Mesothelial cell of epicardium (in vitro differentiated cells): Measurements from ENCODE around the gene UBE2J2. TPM values are rescaled to one million over a fixed set of nuclear protein-coding genes. Genes with fewer than 3 reads are reported as not detected.

Experiments used
- DNase-seq, 2 experiments: peaks; one replicate each; pipeline ENCODE4 v3.0.0; 2021; ENCODE audit warnings: low spot score in 2 of 2; ENCODE audit not compliant: unreplicated experiment in 2 of 2
- H3K27ac Mint-ChIP-seq: 2 replicates; pipeline ENCODE4 v1.8.0; 2021; ENCODE audit warnings: mixed read lengths
- H3K27me3 Mint-ChIP-seq: 2 replicates; pipeline ENCODE4 v1.8.0; 2021; ENCODE audit warnings: low read depth, mixed read lengths
- H3K36me3 Mint-ChIP-seq: 2 replicates; pipeline ENCODE4 v1.8.0; 2021; ENCODE audit warnings: mixed read lengths
- H3K4me1 Mint-ChIP-seq: 2 replicates; pipeline ENCODE4 v1.8.0; 2021; ENCODE audit warnings: mixed read lengths
- H3K4me3 Mint-ChIP-seq: 2 replicates; pipeline ENCODE4 v1.8.0; 2021; ENCODE audit warnings: mild to moderate bottlenecking, moderate library complexity, mixed read lengths
- H3K9me3 Mint-ChIP-seq: 2 replicates; pipeline ENCODE4 v1.8.0; 2021; ENCODE audit warnings: mixed read lengths
- total RNA-seq: library from RNA; stranded (reverse); gene quantifications from 3 replicates; pipeline ENCODE4 v1.2.1, GENCODE V29; 2021
- TF ChIP-seq, protein P1 (sequence below): fragments of 200-600 bp; sonication (generic); IDR thresholded peaks from one replicate; pipeline ENCODE4 v1.5.0; 2021; ENCODE audit warnings: antibody characterized with exemption; ENCODE audit not compliant: unreplicated experiment

Gene UBE2J2
- total RNA-seq, 1 donor from 2014 or later = 75.7 TPM

- no peak overlapping the region for H3K27ac Mint-ChIP-seq
- TF ChIP-seq, protein P1, sequence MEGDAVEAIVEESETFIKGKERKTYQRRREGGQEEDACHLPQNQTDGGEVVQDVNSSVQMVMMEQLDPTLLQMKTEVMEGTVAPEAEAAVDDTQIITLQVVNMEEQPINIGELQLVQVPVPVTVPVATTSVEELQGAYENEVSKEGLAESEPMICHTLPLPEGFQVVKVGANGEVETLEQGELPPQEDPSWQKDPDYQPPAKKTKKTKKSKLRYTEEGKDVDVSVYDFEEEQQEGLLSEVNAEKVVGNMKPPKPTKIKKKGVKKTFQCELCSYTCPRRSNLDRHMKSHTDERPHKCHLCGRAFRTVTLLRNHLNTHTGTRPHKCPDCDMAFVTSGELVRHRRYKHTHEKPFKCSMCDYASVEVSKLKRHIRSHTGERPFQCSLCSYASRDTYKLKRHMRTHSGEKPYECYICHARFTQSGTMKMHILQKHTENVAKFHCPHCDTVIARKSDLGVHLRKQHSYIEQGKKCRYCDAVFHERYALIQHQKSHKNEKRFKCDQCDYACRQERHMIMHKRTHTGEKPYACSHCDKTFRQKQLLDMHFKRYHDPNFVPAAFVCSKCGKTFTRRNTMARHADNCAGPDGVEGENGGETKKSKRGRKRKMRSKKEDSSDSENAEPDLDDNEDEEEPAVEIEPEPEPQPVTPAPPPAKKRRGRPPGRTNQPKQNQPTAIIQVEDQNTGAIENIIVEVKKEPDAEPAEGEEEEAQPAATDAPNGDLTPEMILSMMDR = no peak
- H3K36me3 Mint-ChIP-seq = peaks cover 3% of the 10 kb centered on the region
- no peak for DNase-seq
- H3K9me3 Mint-ChIP-seq = no peaks in the 10 kb centered on the region
- peaks cover 12% of the 10 kb centered on the region for H3K27me3 Mint-ChIP-seq
- H3K4me3 Mint-ChIP-seq = no peak overlapping the region
- H3K4me1 Mint-ChIP-seq = peaks cover 2% of the 10 kb centered on the region
Observed at GRCh38 chr1:1247341-1247913, 26.2 kb downstream of the UBE2J2 start.

- Mint-ChIP-seq H3K4me1 (peaks cover 2% of the 10 kb centered on the region), H3K9me3 (no peaks in the 10 kb centered on the region), H3K36me3 (peaks cover 1% of the 10 kb centered on the region), H3K27me3 (peaks cover 12% of the 10 kb centered on the region), H3K4me3 (no peak within 1 kb of the TSS), H3K27ac (no peak within 1 kb of the TSS)
- no peak for DNase-seq
- TF ChIP-seq, protein P1 = no peak
Observed at GRCh38 chr1:1246577-1247340, 26.9 kb downstream of the UBE2J2 start, which contains the start of gene C1QTNF12. TSS of gene C1QTNF12 (minus strand) at chr1:1246722. CDS start at chr1:1246690, 32 bp downstream.

DNA sequence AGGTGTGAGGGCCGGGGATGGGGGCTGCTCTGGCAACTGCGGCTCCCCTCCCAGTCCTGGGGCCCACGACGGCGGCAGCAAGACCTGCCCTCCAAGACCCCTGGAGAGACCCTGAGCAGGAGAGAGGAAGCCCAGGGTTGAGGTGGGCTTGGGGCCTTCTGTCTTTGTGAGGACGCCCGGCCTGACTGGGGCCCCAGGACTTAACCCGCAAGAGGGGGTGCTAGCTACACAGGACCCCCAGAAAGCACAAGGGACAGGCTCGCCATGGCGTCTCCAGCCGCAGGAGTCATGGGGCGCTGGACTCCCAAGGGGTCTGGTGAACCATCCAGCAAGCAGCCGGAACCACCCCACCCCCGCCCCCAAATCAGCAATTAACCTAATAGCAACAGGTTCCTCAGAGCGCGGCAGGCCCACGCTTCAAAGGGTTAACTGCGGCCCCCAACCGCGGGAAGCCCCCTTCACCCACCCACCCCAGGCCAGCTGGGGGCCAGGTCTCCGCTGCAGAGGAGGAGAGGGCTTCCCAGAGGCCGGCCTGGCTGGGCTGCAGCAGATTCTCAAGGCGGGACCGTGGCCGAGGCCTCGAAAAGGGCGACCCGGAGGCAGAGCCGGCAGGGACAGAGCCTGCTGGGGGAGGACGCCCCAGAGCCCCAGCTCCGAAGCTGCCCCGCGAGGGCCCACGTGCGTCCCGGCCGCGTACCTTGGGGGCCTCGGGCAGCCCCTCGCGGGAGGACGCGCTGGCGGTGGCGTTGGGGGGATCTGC, 27.7 kb downstream of the UBE2J2 start:
- TF ChIP-seq, protein P1 = no peak
- Mint-ChIP-seq H3K27me3 (peaks cover 12% of the 10 kb centered on the region), H3K4me1 (peaks cover under 1% of the 10 kb centered on the region), H3K36me3 (peaks cover under 1% of the 10 kb centered on the region), H3K4me3 (no peak overlapping the region), H3K9me3 (no peaks in the 10 kb centered on the region), H3K27ac (no peak overlapping the region)
- DNase-seq = no peak

- no peaks in the 10 kb centered on the region for H3K36me3 Mint-ChIP-seq
- TF ChIP-seq, protein P1 = no peak
- no peaks in the 10 kb centered on the region for H3K4me1 Mint-ChIP-seq
- H3K9me3 Mint-ChIP-seq = no peaks in the 10 kb centered on the region
- peaks cover 12% of the 10 kb centered on the region for H3K27me3 Mint-ChIP-seq
- H3K4me3 Mint-ChIP-seq = no peak overlapping the region
- no peak for DNase-seq
- H3K27ac Mint-ChIP-seq = no peak overlapping the region
Observed at GRCh38 chr1:1245178-1245816, 28.4 kb downstream of the UBE2J2 start.

DNA sequence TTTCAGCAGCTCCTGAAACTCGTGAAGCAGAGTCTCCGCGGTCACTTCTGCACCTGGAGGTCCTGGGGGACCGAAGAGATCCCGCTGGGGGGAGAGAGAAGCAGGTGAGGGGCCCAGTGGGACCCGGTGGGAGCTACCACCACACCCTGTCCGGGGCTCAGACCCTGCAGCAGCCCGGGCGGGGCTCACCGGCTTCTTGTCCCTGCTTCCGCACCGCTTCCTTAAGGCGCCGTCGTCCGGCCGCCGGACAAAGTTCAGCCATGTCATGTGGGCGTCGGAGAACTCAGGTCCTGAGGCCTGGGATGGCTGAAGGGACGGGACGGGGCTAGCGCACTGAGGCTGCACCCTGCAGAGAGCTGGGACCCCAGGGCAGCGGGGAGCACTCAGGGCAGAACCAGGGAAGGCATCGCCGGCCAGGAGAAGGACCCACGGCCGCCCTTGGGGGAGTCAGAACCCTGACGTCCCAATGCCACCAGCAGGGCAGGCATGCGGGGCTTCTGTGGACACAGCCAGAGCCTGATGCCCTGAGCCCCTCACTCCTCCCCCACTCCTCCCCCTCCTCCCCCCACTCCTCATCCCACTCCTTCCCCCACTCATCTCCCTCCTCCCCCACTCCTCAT, 29.4 kb downstream of the UBE2J2 start:
- TF ChIP-seq, protein P1 = no peak
- H3K9me3 Mint-ChIP-seq = no peaks in the 10 kb centered on the region
- H3K27me3 Mint-ChIP-seq = peaks cover 12% of the 10 kb centered on the region
- H3K36me3 Mint-ChIP-seq = no peaks in the 10 kb centered on the region
- no peak overlapping the region for H3K4me3 Mint-ChIP-seq
- H3K4me1 Mint-ChIP-seq = no peaks in the 10 kb centered on the region
- DNase-seq = no peak
- H3K27ac Mint-ChIP-seq = no peak overlapping the region
